ENCODE results near the gene RPH3AL.
"Not testable (repeated sequence)": the region's sequence is repeated elsewhere in the genome, so short reads cannot be mapped to it uniquely, and the experiment has no call there.

The RPH3AL gene

GRCh38 chr17:319266-319665 is 33.3 kb downstream of the RPH3AL start:
- Histone ChIP-seq H3K9me3 (ENCODE audit: control extremely low read depth in 1 of 5, control insufficient read depth in 4 of 5, insufficient read depth in 2 of 5, low read depth in 1 of 5, low read length in 4 of 5) (peaks cover 0 to 3% (median 2%) of the 10 kb centered on the region in 5 experiments), H3K27ac (ENCODE audit: insufficient read depth in 1 of 2, low read depth in 1 of 2, low read length in 2 of 2, poor library complexity in 1 of 2, severe bottlenecking in 2 of 2) (no peak overlapping the region), H3K4me3 (ENCODE audit: control insufficient read depth in 1 of 7, extremely low read depth in 1 of 7, insufficient read depth in 4 of 7, low read depth in 2 of 7, low read length in 6 of 7) (no peak overlapping the region), H3K4me1 (ENCODE audit: control extremely low read depth in 1 of 4, control insufficient read depth in 4 of 4, insufficient read depth in 4 of 4, low read length in 3 of 4) (no peaks in the 10 kb centered on the region), H3K36me3 (ENCODE audit: control insufficient read depth in 4 of 4, insufficient read depth in 4 of 4, low read length in 3 of 4) (no peaks in the 10 kb centered on the region), H3K27me3 (replicated peaks in 2 of 5; ENCODE audit: control insufficient read depth in 4 of 5, insufficient read depth in 5 of 5, low read length in 4 of 5) (no peaks in the 10 kb centered on the region)
- ChIA-PET CTCF (interaction anchor here (1.2 kb wide), 1 partner anchor 31 kb away, joined by 3 read pairs; no protein-coding TSS in a partner anchor), POLR2A (no interaction called here)
- WGBS (ENCODE audit: insufficient coverage) = 96% methylated on average over 12 of the region's 12 CpGs
- no peak for DNase-seq

GRCh38 chr17:317070-317469 is 35.5 kb downstream of the RPH3AL start:
- WGBS (ENCODE audit: insufficient coverage) = 100% methylated on average over 2 of the region's 2 CpGs
- H3K4me1 ChIP-seq (ENCODE audit: control extremely low read depth in 1 of 4, control insufficient read depth in 4 of 4, insufficient read depth in 4 of 4, low read length in 3 of 4); DNase-seq; CTCF ChIA-PET; H3K4me3 ChIP-seq (ENCODE audit: control insufficient read depth in 1 of 7, extremely low read depth in 1 of 7, insufficient read depth in 4 of 7, low read depth in 2 of 7, low read length in 6 of 7); H3K27me3 ChIP-seq (replicated peaks in 2 of 5; ENCODE audit: control insufficient read depth in 4 of 5, insufficient read depth in 5 of 5, low read length in 4 of 5); H3K36me3 ChIP-seq (ENCODE audit: control insufficient read depth in 4 of 4, insufficient read depth in 4 of 4, low read length in 3 of 4); POLR2A ChIA-PET; H3K9me3 ChIP-seq (ENCODE audit: control extremely low read depth in 1 of 5, control insufficient read depth in 4 of 5, insufficient read depth in 2 of 5, low read depth in 1 of 5, low read length in 4 of 5); H3K27ac ChIP-seq (ENCODE audit: insufficient read depth in 1 of 2, low read depth in 1 of 2, low read length in 2 of 2, poor library complexity in 1 of 2, severe bottlenecking in 2 of 2): not testable (repeated sequence)

- H3K27ac ChIP-seq (ENCODE audit: insufficient read depth in 1 of 2, low read depth in 1 of 2, low read length in 2 of 2, poor library complexity in 1 of 2, severe bottlenecking in 2 of 2); H3K27me3 ChIP-seq (replicated peaks in 2 of 5; ENCODE audit: control insufficient read depth in 4 of 5, insufficient read depth in 5 of 5, low read length in 4 of 5); H3K4me3 ChIP-seq (ENCODE audit: control insufficient read depth in 1 of 7, extremely low read depth in 1 of 7, insufficient read depth in 4 of 7, low read depth in 2 of 7, low read length in 6 of 7); CTCF ChIA-PET; DNase-seq; H3K4me1 ChIP-seq (ENCODE audit: control extremely low read depth in 1 of 4, control insufficient read depth in 4 of 4, insufficient read depth in 4 of 4, low read length in 3 of 4); H3K36me3 ChIP-seq (ENCODE audit: control insufficient read depth in 4 of 4, insufficient read depth in 4 of 4, low read length in 3 of 4); H3K9me3 ChIP-seq (ENCODE audit: control extremely low read depth in 1 of 5, control insufficient read depth in 4 of 5, insufficient read depth in 2 of 5, low read depth in 1 of 5, low read length in 4 of 5); POLR2A ChIA-PET: not testable (repeated sequence)
- 71% methylated on average over 2 of the region's 2 CpGs for WGBS (ENCODE audit: insufficient coverage)
Observed at GRCh38 chr17:315399-315798, 37.2 kb downstream of the RPH3AL start.

GRCh38 chr17:314614-314944 is 38.0 kb downstream of the RPH3AL start:
- DNase-seq; H3K27me3 ChIP-seq (replicated peaks in 2 of 5; ENCODE audit: control insufficient read depth in 4 of 5, insufficient read depth in 5 of 5, low read length in 4 of 5); POLR2A ChIA-PET; H3K4me3 ChIP-seq (ENCODE audit: control insufficient read depth in 1 of 7, extremely low read depth in 1 of 7, insufficient read depth in 4 of 7, low read depth in 2 of 7, low read length in 6 of 7); CTCF ChIA-PET; H3K9me3 ChIP-seq (ENCODE audit: control extremely low read depth in 1 of 5, control insufficient read depth in 4 of 5, insufficient read depth in 2 of 5, low read depth in 1 of 5, low read length in 4 of 5); H3K4me1 ChIP-seq (ENCODE audit: control extremely low read depth in 1 of 4, control insufficient read depth in 4 of 4, insufficient read depth in 4 of 4, low read length in 3 of 4); H3K36me3 ChIP-seq (ENCODE audit: control insufficient read depth in 4 of 4, insufficient read depth in 4 of 4, low read length in 3 of 4); H3K27ac ChIP-seq (ENCODE audit: insufficient read depth in 1 of 2, low read depth in 1 of 2, low read length in 2 of 2, poor library complexity in 1 of 2, severe bottlenecking in 2 of 2): not testable (repeated sequence)
- whole genome bisulfite sequencing (ENCODE audit: insufficient coverage) = 100% methylated on average over 1 of the region's 1 CpG

GRCh38 chr17:313911-314613 is 38.5 kb downstream of the RPH3AL start:
- DNase-seq = no peak
- H3K36me3 ChIP-seq (ENCODE audit: control insufficient read depth in 4 of 4, insufficient read depth in 4 of 4, low read length in 3 of 4) = no peaks in the 10 kb centered on the region
- peaks cover 0 to 3% (median 2%) of the 10 kb centered on the region in 5 experiments for H3K9me3 ChIP-seq (ENCODE audit: control extremely low read depth in 1 of 5, control insufficient read depth in 4 of 5, insufficient read depth in 2 of 5, low read depth in 1 of 5, low read length in 4 of 5)
- no peaks in the 10 kb centered on the region for H3K27me3 ChIP-seq (replicated peaks in 2 of 5; ENCODE audit: control insufficient read depth in 4 of 5, insufficient read depth in 5 of 5, low read length in 4 of 5)
- CTCF ChIA-PET = interaction anchor here (1.1 to 2.0 kb wide), 3 partner anchors 40 to 149 kb away, joined by 4 to 6 read pairs (median 5); no protein-coding TSS in a partner anchor
- POLR2A ChIA-PET = no interaction called here
- peaks cover 0 to 5% (median 0%) of the 10 kb centered on the region in 4 experiments for H3K4me1 ChIP-seq (ENCODE audit: control extremely low read depth in 1 of 4, control insufficient read depth in 4 of 4, insufficient read depth in 4 of 4, low read length in 3 of 4)
- H3K4me3 ChIP-seq (ENCODE audit: control insufficient read depth in 1 of 7, extremely low read depth in 1 of 7, insufficient read depth in 4 of 7, low read depth in 2 of 7, low read length in 6 of 7) = no peak overlapping the region
- no peak overlapping the region for H3K27ac ChIP-seq (ENCODE audit: insufficient read depth in 1 of 2, low read depth in 1 of 2, low read length in 2 of 2, poor library complexity in 1 of 2, severe bottlenecking in 2 of 2)
- 91% methylated on average over 9 of the region's 9 CpGs for WGBS (ENCODE audit: insufficient coverage)

GRCh38 chr17:313231-313630 is 39.4 kb downstream of the RPH3AL start:
- no peak overlapping the region for H3K27ac ChIP-seq (ENCODE audit: insufficient read depth in 1 of 2, low read depth in 1 of 2, low read length in 2 of 2, poor library complexity in 1 of 2, severe bottlenecking in 2 of 2)
- DNase-seq = no peak
- H3K4me1 ChIP-seq (ENCODE audit: control extremely low read depth in 1 of 4, control insufficient read depth in 4 of 4, insufficient read depth in 4 of 4, low read length in 3 of 4) = peaks cover 0 to 13% (median 2%) of the 10 kb centered on the region in 4 experiments
- H3K9me3 ChIP-seq (ENCODE audit: control extremely low read depth in 1 of 5, control insufficient read depth in 4 of 5, insufficient read depth in 2 of 5, low read depth in 1 of 5, low read length in 4 of 5) = peaks cover 0 to 1% (median 0%) of the 10 kb centered on the region in 5 experiments
- H3K4me3 ChIP-seq (ENCODE audit: control insufficient read depth in 1 of 7, extremely low read depth in 1 of 7, insufficient read depth in 4 of 7, low read depth in 2 of 7, low read length in 6 of 7) = no peak overlapping the region
- H3K36me3 ChIP-seq (ENCODE audit: control insufficient read depth in 4 of 4, insufficient read depth in 4 of 4, low read length in 3 of 4) = no peaks in the 10 kb centered on the region
- ChIA-PET CTCF (interaction anchor here (1.1 to 2.0 kb wide), 4 partner anchors 41 to 168 kb away, joined by 3 to 6 read pairs (median 4); no protein-coding TSS in a partner anchor), POLR2A (interaction anchor here (0.6 kb wide), 1 partner anchor 11 kb away, joined by 3 read pairs; no protein-coding TSS in a partner anchor)
- H3K27me3 ChIP-seq (replicated peaks in 2 of 5; ENCODE audit: control insufficient read depth in 4 of 5, insufficient read depth in 5 of 5, low read length in 4 of 5) = no peaks in the 10 kb centered on the region
- 99% methylated on average over 10 of the region's 10 CpGs for WGBS (ENCODE audit: insufficient coverage)

- Histone ChIP-seq H3K4me1 (ENCODE audit: control extremely low read depth in 1 of 4, control insufficient read depth in 4 of 4, insufficient read depth in 4 of 4, low read length in 3 of 4) (peaks cover 0 to 19% (median 4%) of the 10 kb centered on the region in 4 experiments), H3K27me3 (replicated peaks in 2 of 5; ENCODE audit: control insufficient read depth in 4 of 5, insufficient read depth in 5 of 5, low read length in 4 of 5) (no peaks in the 10 kb centered on the region), H3K9me3 (ENCODE audit: control extremely low read depth in 1 of 5, control insufficient read depth in 4 of 5, insufficient read depth in 2 of 5, low read depth in 1 of 5, low read length in 4 of 5) (no peaks in the 10 kb centered on the region), H3K36me3 (ENCODE audit: control insufficient read depth in 4 of 4, insufficient read depth in 4 of 4, low read length in 3 of 4) (no peaks in the 10 kb centered on the region), H3K4me3 (ENCODE audit: control insufficient read depth in 1 of 7, extremely low read depth in 1 of 7, insufficient read depth in 4 of 7, low read depth in 2 of 7, low read length in 6 of 7) (no peak overlapping the region), H3K27ac (ENCODE audit: insufficient read depth in 1 of 2, low read depth in 1 of 2, low read length in 2 of 2, poor library complexity in 1 of 2, severe bottlenecking in 2 of 2) (no peak overlapping the region)
- no peak for DNase-seq
- 93% methylated on average over 17 of the region's 18 CpGs for WGBS (ENCODE audit: insufficient coverage)
- CTCF ChIA-PET = interaction anchor here (1.1 to 2.0 kb wide), 4 partner anchors 41 to 168 kb away, joined by 3 to 6 read pairs (median 4); no protein-coding TSS in a partner anchor
- POLR2A ChIA-PET = interaction anchor here (0.6 kb wide), 1 partner anchor 12 kb away, joined by 3 read pairs; no protein-coding TSS in a partner anchor
Observed at GRCh38 chr17:312476-313148, 40.0 kb downstream of the RPH3AL start.

Data from common myeloid progenitor, CD34-positive (primary cell).